NCI-H69 (cell line): ENCODE data around the gene GMEB2.
"Not testable (repeated sequence)": the region's sequence is repeated elsewhere in the genome, so short reads cannot be mapped to it uniquely, and the experiment has no call there.

Experiments
- DNase-seq: peaks from one replicate; lab custom pipeline; 2025; lab: John Stamatoyannopoulos, UW

The GMEB2 gene

GRCh38 chr20:63657260-63657936 is 30.5 kb upstream of the GMEB2 start:
- DNase-seq = peak; percentile 44

GRCh38 chr20:63656451-63656850 is 29.6 kb upstream of the GMEB2 start:
- no peak for DNase-seq

- DNase-seq = peak; percentile 16
Observed at GRCh38 chr20:63655249-63655648, 28.3 kb upstream of the GMEB2 start.

GRCh38 chr20:63653974-63654668 is 27.2 kb upstream of the GMEB2 start:
- no peak for DNase-seq

- peak; percentile 91 for DNase-seq
Observed at GRCh38 chr20:63653041-63653973, 26.4 kb upstream of the GMEB2 start, which contains the start of gene STMN3. Gene STMN3, minus strand, starts transcription at chr20:63653424. Its CDS starts 79 bp downstream, at chr20:63653345.

- DNase-seq = peak; percentile 64
Observed at GRCh38 chr20:63652192-63652980, 25.5 kb upstream of the GMEB2 start.

GRCh38 chr20:63651942-63652191 is 25.0 kb upstream of the GMEB2 start:
- peak; percentile 28 for DNase-seq

- not testable (repeated sequence) for DNase-seq
Observed at GRCh38 chr20:63650486-63650885, 23.6 kb upstream of the GMEB2 start.

GRCh38 chr20:63648895-63649589 is 22.1 kb upstream of the GMEB2 start:
- peak; percentile 6 for DNase-seq

- no peak for DNase-seq
Observed at GRCh38 chr20:63648190-63648589, 21.3 kb upstream of the GMEB2 start.

- DNase-seq = no peak
Observed at GRCh38 chr20:63645218-63645617, 18.3 kb upstream of the GMEB2 start.

- no peak for DNase-seq
Observed at GRCh38 chr20:63643946-63644345, 17.0 kb upstream of the GMEB2 start.

GRCh38 chr20:63643499-63643898 is 16.6 kb upstream of the GMEB2 start:
- no peak for DNase-seq

GRCh38 chr20:63642527-63643247 is 15.8 kb upstream of the GMEB2 start:
- DNase-seq = peak; percentile 27

GRCh38 chr20:63641792-63642523 is 15.1 kb upstream of the GMEB2 start:
- DNase-seq = peak; percentile 93

- no peak for DNase-seq
Observed at GRCh38 chr20:63641146-63641791, 14.4 kb upstream of the GMEB2 start.

- DNase-seq = not testable (repeated sequence)
Observed at GRCh38 chr20:63640686-63641085, 13.8 kb upstream of the GMEB2 start.

GRCh38 chr20:63640086-63640485 is 13.2 kb upstream of the GMEB2 start:
- DNase-seq = no peak
